GM23248 (cell line): ENCODE measurements around the gene ABCG4. TPM values are rescaled to one million over a fixed set of nuclear protein-coding genes. Genes with fewer than 3 reads are reported as not detected.
"Not testable (repeated sequence)": the region's sequence is repeated elsewhere in the genome, so short reads cannot be mapped to it uniquely, and the experiment has no call there.

Experiments
- DNase-seq: peaks from one replicate; pipeline ENCODE4 v3.0.0-alpha.2; 2015
- H2AFZ ChIP-seq: fragments of 200-600 bp; sonication (generic); 2 replicates; pipeline ENCODE4 v1.6.1; 2016; ENCODE audit warnings: antibody characterized with exemption
- H3F3A ChIP-seq: fragments of 200-600 bp; sonication (generic); 2 replicates; pipeline ENCODE4 v1.6.1; 2016; ENCODE audit warnings: mild to moderate bottlenecking, antibody characterized with exemption, mixed run types; ENCODE audit not compliant: insufficient read depth
- H3K27ac ChIP-seq: fragments of 200-600 bp; sonication (generic); 2 replicates; pipeline ENCODE4 v1.5.1; 2016; ENCODE audit warnings: mild to moderate bottlenecking
- H3K27me3 ChIP-seq: fragments of 200-600 bp; sonication (generic); replicated peaks from 2 replicates; pipeline ENCODE4 v1.6.1; 2016; ENCODE audit warnings: mild to moderate bottlenecking; ENCODE audit not compliant: insufficient read depth
- H3K36me3 ChIP-seq: fragments of 200-600 bp; sonication (generic); 2 replicates; pipeline ENCODE4 v1.6.1; 2016; ENCODE audit warnings: low read depth, mild to moderate bottlenecking
- H3K4me1 ChIP-seq: fragments of 200-600 bp; sonication (generic); 2 replicates; pipeline ENCODE4 v1.6.1; 2016; ENCODE audit warnings: mild to moderate bottlenecking; ENCODE audit not compliant: insufficient read depth
- H3K4me2 ChIP-seq: fragments of 200-600 bp; sonication (generic); one replicate; pipeline ENCODE4 v1.6.1; 2016; ENCODE audit warnings: mild to moderate bottlenecking; ENCODE audit not compliant: unreplicated experiment
- H3K4me3 ChIP-seq: fragments of 200-600 bp; sonication (generic); 2 replicates; pipeline ENCODE4 v1.5.1; 2016; ENCODE audit warnings: mild to moderate bottlenecking
- H3K79me2 ChIP-seq: fragments of 200-600 bp; sonication (generic); 2 replicates; pipeline ENCODE4 v1.6.1; 2016; ENCODE audit warnings: mild to moderate bottlenecking; ENCODE audit not compliant: insufficient read depth
- H3K9ac ChIP-seq: fragments of 200-600 bp; sonication (generic); 2 replicates; pipeline ENCODE4 v1.6.1; 2016; ENCODE audit warnings: mild to moderate bottlenecking
- H3K9me2 ChIP-seq: fragments of 200-600 bp; sonication (generic); 2 replicates; pipeline ENCODE4 v1.6.1; 2016; ENCODE audit warnings: mixed run types, mild to moderate bottlenecking, moderate library complexity; ENCODE audit not compliant: insufficient read depth
- H3K9me3 ChIP-seq: fragments of 200-600 bp; sonication (generic); one replicate; pipeline ENCODE4 v1.6.1; 2017; ENCODE audit warnings: low read depth
- H4K20me1 ChIP-seq: fragments of 200-600 bp; sonication (generic); 2 replicates; pipeline ENCODE4 v1.6.0; 2016; ENCODE audit not compliant: insufficient read depth
- EZH2 ChIP-seq: fragments of 200-600 bp; sonication (generic); IDR thresholded peaks from 2 replicates; pipeline ENCODE4 v1.6.1; 2018; ENCODE audit warnings: antibody characterized with exemption, mild to moderate bottlenecking; ENCODE audit not compliant: insufficient read depth, poor library complexity, severe bottlenecking
- EZH2phosphoT487 ChIP-seq: fragments of 200-600 bp; sonication (generic); IDR thresholded peaks from 2 replicates; pipeline ENCODE4 v1.6.1; 2018; ENCODE audit warnings: antibody characterized with exemption, moderate library complexity, mild to moderate bottlenecking, low read depth; ENCODE audit not compliant: insufficient read depth
- WGBS, 2 experiments: methylation state at CpG; one replicate each; pipeline ENCODE4 v1.1.6; 2015 to 2017; ENCODE audit warnings: low lambda C conversion rate in 2 of 2, low coverage in 1 of 2; ENCODE audit errors: missing lambda C conversion rate in 2 of 2; 5-methylcytosine and 5-hydroxymethylcytosine counted together
- in situ Hi-C: fragments of 300-500 bp; cut with MboI; formaldehyde crosslinking; loops from 2 replicates; pipeline ENCODE4 v1.15.0; 2020
- polyA plus RNA-seq: library from polyadenylated mRNA; unstranded; fragments of >200 nt; fragmentation: Nextera tagmentation; extraction: Ambion mirVana; gene quantifications from 2 replicates; pipeline ENCODE4 v1.2.1, GENCODE V29; 2016
- total RNA-seq: library from RNA; depleted of rRNA; stranded (reverse); fragments of >200 nt; shearing (Covaris generic); gene quantifications from 2 replicates; pipeline ENCODE4 v1.2.3, GENCODE V29; 2014

ABCG4 gene
- total and polyA plus RNA-seq, 2 experiments from 2014 or later: 0.06 TPM; not detected in 1

GRCh38 chr11:119130662-119131061 is 18.2 kb upstream of the ABCG4 start:
- no peaks in the 10 kb centered on the region for H3K9me2 ChIP-seq
- peaks cover 26% of the 10 kb centered on the region for H3K36me3 ChIP-seq
- H3K9ac ChIP-seq: no peak overlapping the region
- TF ChIP-seq EZH2 (no peak), EZH2phosphoT487 (no peak)
- in situ Hi-C loops: no loop called here
- H3K9me3 ChIP-seq: no peaks in the 10 kb centered on the region
- no peaks in the 10 kb centered on the region for H3K4me1 ChIP-seq
- H3K4me2 ChIP-seq: no peak overlapping the region
- DNase-seq: no peak
- no peaks in the 10 kb centered on the region; the same call in 1 of the 2 replicates for H3F3A ChIP-seq
- H3K79me2 ChIP-seq: 0 out of 2 replicates have a peak, but pooled peaks cover 2% of the 10 kb centered on the region
- no peaks in the 10 kb centered on the region for H4K20me1 ChIP-seq
- 65 to 69% methylated on average over 3 of the region's 3 CpGs for WGBS, 2 experiments
- no peaks in the 10 kb centered on the region for H3K27me3 ChIP-seq
- H2AFZ ChIP-seq: no peak overlapping the region
- H3K27ac ChIP-seq: no peak overlapping the region
- no peak overlapping the region for H3K4me3 ChIP-seq

- Histone ChIP-seq H2AFZ (no peak overlapping the region), H3K36me3 (peaks cover 23% of the 10 kb centered on the region), H3F3A (no peaks in the 10 kb centered on the region), H3K9ac (no peak overlapping the region), H3K4me2 (no peak overlapping the region), H3K27me3 (no peaks in the 10 kb centered on the region), H3K79me2 (no peaks in the 10 kb centered on the region), H3K9me3 (no peaks in the 10 kb centered on the region), H3K9me2 (no peaks in the 10 kb centered on the region), H3K4me1 (no peaks in the 10 kb centered on the region), H4K20me1 (no peaks in the 10 kb centered on the region), H3K4me3 (no peak overlapping the region), H3K27ac (no peak overlapping the region)
- 67 to 79% methylated on average over 4 of the region's 4 CpGs for WGBS, 2 experiments
- TF ChIP-seq EZH2: no peak
- TF ChIP-seq EZH2phosphoT487: no peak
- peak; percentile 43 for DNase-seq
- in situ Hi-C loops: no loop called here
These were observed 14.4 kb upstream of the ABCG4 start for GRCh38 chr11:119134389-119134978.

- H3F3A ChIP-seq, H3K9me3 ChIP-seq, H4K20me1 ChIP-seq, DNase-seq, H3K27me3 ChIP-seq, H3K4me2 ChIP-seq, in situ Hi-C loops, H3K27ac ChIP-seq, H3K4me3 ChIP-seq, H3K36me3 ChIP-seq, H2AFZ ChIP-seq, H3K9ac ChIP-seq, H3K9me2 ChIP-seq, H3K79me2 ChIP-seq, H3K4me1 ChIP-seq: not testable (repeated sequence)
- 69% methylated on average over 10 of the region's 10 CpGs for WGBS, 2 experiments
These were observed 9.6 kb upstream of the ABCG4 start for GRCh38 chr11:119139276-119139675.

DNA sequence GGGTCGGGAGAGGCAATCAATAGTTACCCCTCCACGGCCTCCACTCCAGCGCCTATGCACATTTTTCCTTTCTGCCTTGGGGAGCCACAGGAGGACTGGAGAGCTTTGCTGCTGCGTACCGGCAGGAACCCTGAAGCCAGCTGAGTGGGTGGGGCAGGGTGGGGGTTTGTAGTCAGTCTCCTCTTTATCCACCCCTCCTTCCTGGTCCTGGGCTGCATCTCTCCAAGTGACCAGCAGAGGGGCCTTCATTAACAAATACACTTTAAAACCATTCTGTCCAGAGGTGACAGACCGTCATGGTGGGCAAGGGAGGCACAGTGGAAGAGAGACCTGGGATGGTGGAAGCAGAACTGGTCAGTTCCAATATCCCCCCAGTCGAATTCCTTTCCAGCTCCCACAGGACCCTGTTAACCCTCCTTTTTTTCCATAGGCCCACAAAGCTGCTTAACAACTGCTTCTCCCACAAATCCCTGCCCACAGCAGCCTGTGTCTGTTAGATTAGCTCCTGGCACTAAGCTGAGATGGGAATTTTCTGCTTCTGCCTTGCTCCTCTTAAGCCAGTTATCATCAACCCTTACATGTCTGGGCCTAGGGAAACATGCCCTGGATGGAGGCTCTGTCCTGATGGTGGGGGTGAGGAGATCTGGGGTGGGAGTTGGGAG is 3.9 kb upstream of the ABCG4 start:
- Histone ChIP-seq H3K9me2 (no peaks in the 10 kb centered on the region), H3K4me2 (no peak overlapping the region), H3K9me3 (no peaks in the 10 kb centered on the region), H3K4me1 (no peaks in the 10 kb centered on the region), H2AFZ (peak overlapping the region; percentile 49), H3K27ac (no peak overlapping the region), H4K20me1 (no peaks in the 10 kb centered on the region), H3K27me3 (peaks cover 12% of the 10 kb centered on the region; the same call in 1 of the 2 replicates), H3F3A (no peaks in the 10 kb centered on the region), H3K4me3 (no peak overlapping the region), H3K79me2 (no peaks in the 10 kb centered on the region), H3K9ac (no peak overlapping the region), H3K36me3 (no peaks in the 10 kb centered on the region)
- no peak for TF ChIP-seq EZH2phosphoT487
- no peak for TF ChIP-seq EZH2
- peak; percentile 81 for DNase-seq
- in situ Hi-C loops: no loop called here
- WGBS, 2 experiments: 14% methylated on average over 7 of the region's 7 CpGs

- in situ Hi-C loops: no loop called here
- TF ChIP-seq EZH2phosphoT487 (no peak), EZH2 (no peak)
These were observed 3.3 kb upstream of the ABCG4 start for GRCh38 chr11:119145551-119145950.

More at GRCh38 chr11:119145551-119145950, 3.3 kb upstream of the ABCG4 start:
- H3K36me3 ChIP-seq: no peaks in the 10 kb centered on the region
- peaks cover 16% of the 10 kb centered on the region; the same call in 1 of the 2 replicates for H3K27me3 ChIP-seq
- no peaks in the 10 kb centered on the region for H3F3A ChIP-seq
- H2AFZ ChIP-seq: no peak overlapping the region
- H3K27ac ChIP-seq: no peak overlapping the region
- H3K4me3 ChIP-seq: no peak overlapping the region
- H3K9ac ChIP-seq: no peak overlapping the region
- H3K9me3 ChIP-seq: no peaks in the 10 kb centered on the region
- no peak for DNase-seq
- 53 to 55% methylated on average over 3 of the region's 3 CpGs for WGBS, 2 experiments
- no peaks in the 10 kb centered on the region for H3K4me1 ChIP-seq
- H3K9me2 ChIP-seq: no peaks in the 10 kb centered on the region
- H3K4me2 ChIP-seq: no peak overlapping the region
- no peaks in the 10 kb centered on the region for H3K79me2 ChIP-seq
- no peaks in the 10 kb centered on the region for H4K20me1 ChIP-seq
